Measurements from ENCODE around the gene FAM222B. TPM values are rescaled to one million over a fixed set of nuclear protein-coding genes. Genes with fewer than 3 reads are reported as not detected.

FAM222B gene
- total and polyA plus RNA-seq, 12 donors: 4.9 to 18.3 (median 13.4) TPM

DNA sequence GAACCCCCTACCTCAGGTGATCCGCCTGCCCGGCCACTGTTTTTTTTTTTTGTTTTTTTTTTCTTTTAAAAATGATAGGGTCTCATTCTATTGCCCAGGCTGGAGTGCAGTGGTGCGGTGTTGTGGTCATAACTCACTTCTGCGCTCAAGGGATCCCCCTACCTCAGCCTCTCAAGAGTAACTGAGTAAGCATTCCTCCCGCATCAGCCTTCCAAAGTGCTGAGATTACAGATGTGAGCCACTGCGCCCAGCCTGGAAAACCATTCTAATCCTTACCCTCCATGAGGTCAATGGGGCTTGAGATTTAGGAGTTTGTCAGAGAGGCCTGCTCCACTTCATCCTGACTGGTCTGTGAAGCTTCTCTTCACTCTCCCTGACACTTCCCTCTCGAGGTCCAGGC, 24.7 kb upstream of the FAM222B start:
- 76 to 84% (median 79%) methylated on average over 7 of the region's 7 CpGs for WGBS, 4 donors
- H3K9me3 ChIP-seq (replicated peaks in 1 of 3): no peaks in the 10 kb centered on the region
- no peak overlapping the region for H3K27ac ChIP-seq
- H3K36me3 ChIP-seq (replicated peaks in 1 of 2): no peaks in the 10 kb centered on the region
- no peak overlapping the region for H3K4me3 ChIP-seq
- intact Hi-C loops (cut with DNase I): no loop called here
- no peaks in the 10 kb centered on the region for H3K4me1 ChIP-seq (replicated peaks in 1 of 2)
- TF ChIP-seq POLR2A (IDR thresholded peaks at IDR 0.05): no peak
- TF ChIP-seq, protein P1, sequence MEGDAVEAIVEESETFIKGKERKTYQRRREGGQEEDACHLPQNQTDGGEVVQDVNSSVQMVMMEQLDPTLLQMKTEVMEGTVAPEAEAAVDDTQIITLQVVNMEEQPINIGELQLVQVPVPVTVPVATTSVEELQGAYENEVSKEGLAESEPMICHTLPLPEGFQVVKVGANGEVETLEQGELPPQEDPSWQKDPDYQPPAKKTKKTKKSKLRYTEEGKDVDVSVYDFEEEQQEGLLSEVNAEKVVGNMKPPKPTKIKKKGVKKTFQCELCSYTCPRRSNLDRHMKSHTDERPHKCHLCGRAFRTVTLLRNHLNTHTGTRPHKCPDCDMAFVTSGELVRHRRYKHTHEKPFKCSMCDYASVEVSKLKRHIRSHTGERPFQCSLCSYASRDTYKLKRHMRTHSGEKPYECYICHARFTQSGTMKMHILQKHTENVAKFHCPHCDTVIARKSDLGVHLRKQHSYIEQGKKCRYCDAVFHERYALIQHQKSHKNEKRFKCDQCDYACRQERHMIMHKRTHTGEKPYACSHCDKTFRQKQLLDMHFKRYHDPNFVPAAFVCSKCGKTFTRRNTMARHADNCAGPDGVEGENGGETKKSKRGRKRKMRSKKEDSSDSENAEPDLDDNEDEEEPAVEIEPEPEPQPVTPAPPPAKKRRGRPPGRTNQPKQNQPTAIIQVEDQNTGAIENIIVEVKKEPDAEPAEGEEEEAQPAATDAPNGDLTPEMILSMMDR (IDR thresholded peaks at IDR 0.05): no peak
- H3K27me3 ChIP-seq: no peaks in the 10 kb centered on the region
- DNase-seq: no peak

DNA sequence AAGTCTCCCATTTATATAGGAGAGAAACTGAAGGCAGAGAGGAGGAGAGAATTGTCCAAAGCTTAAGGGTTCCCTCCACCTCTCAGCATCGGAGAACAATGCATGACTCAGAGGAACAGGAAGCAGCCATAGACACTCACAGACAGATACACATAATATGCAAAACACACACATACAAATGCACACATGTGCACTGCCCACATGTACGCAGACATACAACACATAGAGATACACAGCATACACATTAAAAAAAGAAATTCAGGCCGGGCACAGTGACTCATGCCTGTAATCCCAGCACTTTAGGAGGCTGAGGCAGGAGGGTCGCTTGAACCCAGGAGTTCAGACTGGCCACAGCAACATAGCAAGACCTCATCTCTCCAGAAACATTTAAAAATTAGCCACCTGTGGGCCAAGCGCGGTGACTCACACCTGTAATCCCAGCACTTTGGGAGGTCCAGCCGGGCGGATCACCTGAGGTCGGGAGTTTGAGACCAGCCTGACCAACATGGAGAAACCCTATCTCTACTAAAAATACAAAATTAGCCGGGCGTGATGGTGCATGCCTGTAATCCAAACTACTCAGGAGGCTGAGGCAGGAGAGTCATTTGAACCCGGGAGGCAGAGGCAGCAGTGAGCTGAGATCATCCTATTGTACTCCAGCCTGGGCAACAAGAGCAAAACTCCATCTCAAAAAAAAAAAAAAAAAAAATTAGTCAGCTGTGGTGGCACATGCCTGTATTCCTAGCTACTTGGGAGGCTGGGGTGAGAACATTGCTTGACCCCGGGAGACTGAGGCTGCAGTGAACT, 23.6 kb upstream of the FAM222B start:
- Histone ChIP-seq H3K36me3 (replicated peaks in 1 of 2) (peaks cover 0 to under 1% of the 10 kb centered on the region in 2 donors), H3K9me3 (replicated peaks in 1 of 3) (no peaks in the 10 kb centered on the region), H3K27ac (no peak overlapping the region), H3K4me3 (no peak overlapping the region), H3K27me3 (no peaks in the 10 kb centered on the region), H3K4me1 (replicated peaks in 1 of 2) (no peaks in the 10 kb centered on the region)
- DNase-seq: no peak
- intact Hi-C loops (cut with DNase I): no loop called here
- TF ChIP-seq POLR2A (IDR thresholded peaks at IDR 0.05): no peak
- TF ChIP-seq, protein P1 (IDR thresholded peaks at IDR 0.05): no peak
- 66 to 88% (median 83%) methylated on average over 5 to 13 of the region's 13 CpGs for WGBS, 4 donors

DNA sequence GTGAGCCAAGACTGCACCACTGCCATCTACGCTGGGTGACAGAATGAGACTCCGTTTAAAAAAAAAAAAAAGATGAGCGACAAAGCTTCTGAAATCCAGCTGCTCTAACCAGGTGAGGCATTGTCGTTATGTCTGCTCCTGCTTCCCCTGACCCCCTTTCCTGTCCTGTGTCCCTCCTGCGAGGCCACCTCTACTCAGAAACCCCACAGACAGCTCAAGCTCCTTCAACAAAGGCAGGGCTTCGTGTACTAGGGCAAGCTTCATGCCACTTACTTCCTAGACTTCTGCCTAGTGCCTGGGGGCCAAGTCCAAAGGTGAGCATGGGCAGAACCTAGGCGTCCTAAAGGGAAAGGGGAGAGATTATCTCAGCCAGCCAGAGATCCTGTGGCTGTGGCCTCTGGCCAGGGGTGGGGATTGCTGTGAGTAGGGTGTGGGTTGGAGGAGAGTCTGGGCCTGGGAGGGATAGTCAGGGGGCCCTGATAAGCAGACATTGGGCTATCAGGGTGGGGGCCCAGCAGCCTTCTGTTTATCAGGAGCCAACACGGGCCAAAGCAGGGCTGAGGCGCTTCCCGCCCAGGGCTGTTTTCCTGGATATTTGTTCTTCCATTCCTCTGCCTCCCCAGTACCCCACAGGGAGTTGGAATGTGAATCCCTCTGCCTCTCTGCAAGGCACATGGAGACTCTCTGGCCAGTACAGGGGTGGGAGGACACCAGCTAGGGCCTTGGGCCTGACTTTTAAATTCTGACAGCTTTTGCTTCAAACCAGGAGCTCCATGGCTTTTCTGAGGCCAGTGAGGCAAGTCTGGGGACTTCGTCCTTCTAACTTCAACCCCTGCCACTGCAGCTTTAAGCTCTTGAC, 22.6 kb upstream of the FAM222B start:
- Histone ChIP-seq H3K27ac (no peak overlapping the region), H3K4me3 (no peak overlapping the region), H3K9me3 (replicated peaks in 1 of 3) (no peaks in the 10 kb centered on the region), H3K4me1 (replicated peaks in 1 of 2) (no peaks in the 10 kb centered on the region), H3K36me3 (replicated peaks in 1 of 2) (peaks cover 0 to 10% of the 10 kb centered on the region in 2 donors), H3K27me3 (no peaks in the 10 kb centered on the region)
- TF ChIP-seq, protein P1 (IDR thresholded peaks at IDR 0.05): no peak
- TF ChIP-seq POLR2A (IDR thresholded peaks at IDR 0.05): no peak
- intact Hi-C loops (cut with DNase I): loop anchor here in 1 of 2 donors (5.0 kb wide), 1 partner anchor 32 kb away; the partner anchor contains the start of gene FLOT2
- no peak for DNase-seq
- 79 to 83% (median 82%) methylated on average over 8 to 11 of the region's 11 CpGs for WGBS, 4 donors

DNA sequence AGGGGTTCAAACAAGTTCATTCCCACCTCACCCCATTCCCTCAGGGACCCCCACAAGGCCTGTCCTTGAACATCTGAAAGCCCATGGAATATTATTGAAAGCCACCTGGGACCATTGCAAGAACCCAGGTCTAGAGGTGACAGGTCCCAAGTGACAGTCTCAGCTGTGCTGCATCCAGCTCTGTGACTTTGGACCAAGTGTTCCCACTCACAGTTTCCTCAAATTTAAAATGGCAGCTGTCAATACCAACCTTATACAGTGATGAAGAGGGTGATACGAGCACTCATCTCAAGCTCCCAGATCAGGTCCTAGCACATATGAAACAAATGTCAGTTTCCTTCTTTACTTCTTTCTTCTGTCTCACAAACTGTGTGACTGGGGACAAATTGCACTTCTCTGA, 21.4 kb upstream of the FAM222B start:
- no peaks in the 10 kb centered on the region for H3K9me3 ChIP-seq (replicated peaks in 1 of 3)
- H3K4me1 ChIP-seq (replicated peaks in 1 of 2): no peaks in the 10 kb centered on the region
- WGBS, 4 donors: 87 to 100% (median 90%) methylated on average over 1 of the region's 1 CpG
- H3K27ac ChIP-seq: no peak overlapping the region
- H3K36me3 ChIP-seq (replicated peaks in 1 of 2): peaks cover 0 to 22% of the 10 kb centered on the region in 2 donors
- no peak overlapping the region for H3K4me3 ChIP-seq
- intact Hi-C loops (cut with DNase I): loop anchor here in 1 of 2 donors (5.0 kb wide), 1 partner anchor 33 kb away; the partner anchor contains the start of gene FLOT2
- DNase-seq: no peak
- TF ChIP-seq, protein P1 (IDR thresholded peaks at IDR 0.05): no peak
- TF ChIP-seq POLR2A (IDR thresholded peaks at IDR 0.05): no peak
- no peaks in the 10 kb centered on the region for H3K27me3 ChIP-seq
